NCI-H2107 treated with DMSO at 0.1 percent for 48 hours (cell line): ENCODE results near the gene SCP2D1.
"Not testable (repeated sequence)": the region's sequence is repeated elsewhere in the genome, so short reads cannot be mapped to it uniquely, and the experiment has no call there.

Source experiments
- DNase-seq: peaks from one replicate; lab custom pipeline; 2025; ENCODE audit not compliant: unreplicated experiment; lab: John Stamatoyannopoulos, UW

SCP2D1 gene

GRCh38 chr20:18813483-18813882 lies at the start of gene SCP2D1:
Gene SCP2D1, plus strand, starts transcription at chr20:18813783. Its CDS starts 33 bp downstream, at chr20:18813816.
- no peak for DNase-seq

GRCh38 chr20:18767676-18768075 lies 45.9 kb upstream of the SCP2D1 start:
- no peak for DNase-seq

- DNase-seq = no peak
Observed at GRCh38 chr20:18773566-18773965, 40.0 kb upstream of the SCP2D1 start.

GRCh38 chr20:18774207-18774606 lies 39.4 kb upstream of the SCP2D1 start:
- DNase-seq = no peak

GRCh38 chr20:18775633-18776032 lies 38.0 kb upstream of the SCP2D1 start:
- DNase-seq = no peak

- DNase-seq = no peak
Observed at GRCh38 chr20:18778690-18779392, 34.7 kb upstream of the SCP2D1 start.

- no peak for DNase-seq
Observed at GRCh38 chr20:18780385-18781130, 33.0 kb upstream of the SCP2D1 start.

- no peak for DNase-seq
Observed at GRCh38 chr20:18781509-18781908, 32.1 kb upstream of the SCP2D1 start.

- DNase-seq = no peak
Observed at GRCh38 chr20:18783385-18783959, 30.1 kb upstream of the SCP2D1 start.

- DNase-seq = not testable (repeated sequence)
Observed at GRCh38 chr20:18787046-18787445, 26.5 kb upstream of the SCP2D1 start.

- DNase-seq = no peak
Observed at GRCh38 chr20:18788021-18788420, 25.6 kb upstream of the SCP2D1 start.

- no peak for DNase-seq
Observed at GRCh38 chr20:18790787-18791186, 22.8 kb upstream of the SCP2D1 start.

- peak; percentile 84 for DNase-seq
Observed at GRCh38 chr20:18793625-18794427, 19.8 kb upstream of the SCP2D1 start.

- no peak for DNase-seq
Observed at GRCh38 chr20:18794428-18794787, 19.2 kb upstream of the SCP2D1 start.

- DNase-seq = no peak
Observed at GRCh38 chr20:18795366-18795765, 18.2 kb upstream of the SCP2D1 start.

GRCh38 chr20:18796282-18796833 lies 17.2 kb upstream of the SCP2D1 start:
- DNase-seq = no peak

GRCh38 chr20:18801516-18801915 lies 12.1 kb upstream of the SCP2D1 start:
- DNase-seq = no peak

- DNase-seq = no peak
Observed at GRCh38 chr20:18802012-18802634, 11.5 kb upstream of the SCP2D1 start.

- no peak for DNase-seq
Observed at GRCh38 chr20:18805881-18806280, 7.7 kb upstream of the SCP2D1 start.

- DNase-seq = no peak
Observed at GRCh38 chr20:18808712-18809111, 4.9 kb upstream of the SCP2D1 start.

GRCh38 chr20:18811186-18811585 lies 2.4 kb upstream of the SCP2D1 start:
- DNase-seq = no peak
